Measurements from ENCODE around the gene CORIN.

CORIN gene

DNA sequence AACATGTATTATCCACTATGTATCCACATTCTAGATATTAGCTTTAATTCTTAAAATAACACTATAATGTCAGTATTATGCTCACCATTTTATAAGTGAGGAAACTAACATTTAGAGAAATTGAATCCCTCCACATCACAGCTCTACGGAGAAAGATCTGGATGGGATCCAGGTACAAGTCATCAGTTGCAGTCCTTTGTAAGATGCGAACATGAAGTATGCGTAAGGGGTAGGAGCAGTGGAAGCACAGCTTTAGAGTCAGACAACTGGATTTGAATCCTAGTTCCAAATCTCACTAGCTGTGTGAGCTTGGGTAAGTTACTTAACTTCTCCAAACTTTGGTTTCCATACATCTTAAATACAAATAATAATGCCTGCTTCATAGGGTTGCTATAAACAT is 190.3 kb downstream of the CORIN start:
- DNase-seq (ENCODE audit: low spot score) (no peak), FAIRE-seq (no peak)

DNA sequence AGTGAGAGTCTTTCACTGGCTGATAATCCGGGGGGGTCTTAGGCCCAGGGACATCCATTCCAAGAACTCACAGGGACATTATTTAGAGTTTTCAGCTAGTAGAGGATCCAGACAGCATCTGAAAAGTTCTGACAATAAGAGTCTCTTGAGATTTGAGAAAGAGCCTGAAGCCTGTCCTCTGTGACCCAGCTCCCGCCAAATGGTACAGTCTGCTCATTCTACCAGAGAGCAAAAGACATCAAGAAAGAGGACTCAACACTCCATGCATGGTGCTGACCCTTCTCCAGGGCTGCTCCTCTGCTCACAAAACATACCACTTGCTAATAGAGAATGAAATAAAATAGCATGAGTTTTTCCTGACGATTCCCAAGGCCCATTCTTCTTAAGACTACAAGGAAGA is 190.8 kb downstream of the CORIN start:
- FAIRE-seq (no peak), DNase-seq (ENCODE audit: low spot score) (no peak)

DNA sequence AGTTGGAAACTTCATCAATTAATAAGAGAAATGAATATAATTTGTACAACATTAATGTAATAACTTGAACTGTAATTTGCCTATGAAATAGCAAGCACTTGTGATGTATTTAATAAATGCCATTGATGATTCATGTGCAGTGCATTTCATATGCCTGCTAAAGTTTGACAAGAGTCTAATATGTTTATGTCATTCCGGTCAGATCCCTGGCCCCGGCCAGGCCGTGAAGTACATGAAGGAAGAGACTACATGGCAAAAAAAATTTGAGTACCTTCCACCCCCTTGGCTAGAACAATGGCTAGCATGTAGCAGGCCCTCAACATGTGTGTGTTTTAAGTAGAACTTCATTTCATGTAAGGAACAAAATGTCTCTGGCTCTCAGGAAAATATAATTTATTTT is 191.5 kb downstream of the CORIN start:
- no peak for FAIRE-seq
- DNase-seq (ENCODE audit: low spot score): no peak

DNA sequence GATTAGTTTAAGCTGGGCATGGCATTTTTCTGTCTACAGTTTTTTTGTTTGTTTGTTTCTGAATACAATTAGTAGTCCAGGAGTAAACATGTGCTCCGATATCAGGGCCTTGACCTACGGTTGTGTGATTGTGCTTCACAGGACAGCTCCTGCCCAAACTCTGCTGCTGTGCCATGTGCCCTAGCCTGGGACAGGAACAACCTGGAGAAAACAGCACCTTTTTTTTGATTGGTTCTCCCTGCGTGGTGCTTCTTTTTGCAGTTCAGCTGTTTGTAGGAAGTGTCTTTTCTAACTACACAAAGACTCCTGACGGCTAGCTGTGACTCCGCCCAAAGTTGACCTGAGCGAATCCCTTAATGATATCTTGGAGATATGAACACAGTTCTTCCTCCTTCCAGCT is 194.0 kb downstream of the CORIN start:
- FAIRE-seq (peak; percentile 23), DNase-seq (ENCODE audit: low spot score) (no peak)

DNA sequence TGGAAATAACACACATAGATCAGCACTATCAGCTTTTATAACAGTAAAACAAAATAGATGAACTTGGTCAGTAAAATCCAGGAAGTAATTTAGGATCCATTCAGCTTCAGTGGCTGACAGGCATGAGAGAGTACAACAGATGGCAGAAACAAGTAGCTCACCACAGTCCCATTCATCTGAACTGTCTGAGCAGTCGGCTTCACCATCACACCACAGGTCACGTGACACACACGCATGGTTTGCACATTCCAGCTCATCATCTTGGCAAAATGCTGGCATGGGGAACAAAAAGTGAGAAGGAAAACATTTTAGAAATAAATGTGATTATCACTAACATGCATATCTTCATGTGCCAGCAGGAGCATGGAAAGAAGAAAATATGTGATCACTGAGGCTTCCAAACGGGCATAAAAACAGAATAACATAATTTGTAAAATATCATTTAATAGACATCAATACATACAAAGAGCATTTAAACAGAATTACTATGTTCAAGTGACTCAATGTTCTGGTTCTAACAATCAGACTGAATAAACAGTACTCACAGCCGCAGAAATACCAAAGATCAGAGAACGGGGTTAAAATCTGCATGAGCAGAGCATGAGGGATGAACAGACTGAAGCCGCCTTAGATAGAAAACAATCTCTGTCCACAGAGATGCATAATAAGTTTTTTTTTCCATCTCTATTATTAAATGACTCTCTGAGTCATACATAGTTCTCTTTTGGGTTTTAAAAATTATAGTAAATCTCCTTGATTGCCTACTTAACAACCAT is 194.7 kb downstream of the CORIN start:
- DNase-seq (ENCODE audit: low spot score) (no peak), FAIRE-seq (no peak)

DNA sequence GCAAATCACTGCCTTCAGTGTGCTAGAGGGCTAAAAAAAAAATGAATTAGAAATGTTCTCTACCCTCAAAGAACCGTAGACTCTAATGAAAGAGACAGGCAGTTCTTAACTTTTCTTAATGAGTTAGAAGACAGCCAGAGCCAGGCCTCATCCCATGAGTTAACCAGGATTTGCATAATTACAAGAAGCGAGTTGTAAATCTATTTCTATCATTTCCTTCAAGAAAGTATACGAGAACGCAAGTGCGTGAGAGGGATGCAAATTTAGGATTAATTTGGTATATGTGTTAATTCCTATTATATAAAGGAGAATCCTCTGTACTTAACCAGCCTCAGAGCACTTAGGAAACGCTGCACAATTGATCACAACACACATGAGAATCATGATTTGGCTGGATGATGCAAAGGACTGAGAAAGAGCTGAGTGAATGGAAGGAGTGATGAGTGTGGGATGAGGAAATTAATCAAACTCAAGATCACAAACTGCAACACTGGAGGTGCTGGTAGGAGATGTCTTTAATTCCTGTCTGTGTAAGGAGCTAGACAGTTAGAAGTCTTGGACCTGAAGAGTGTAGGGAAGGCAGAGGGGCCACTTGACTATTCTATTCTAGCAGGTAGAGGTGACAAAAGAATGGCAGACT is 195.6 kb downstream of the CORIN start:
- FAIRE-seq: no peak
- no peak for DNase-seq (ENCODE audit: low spot score)

DNA sequence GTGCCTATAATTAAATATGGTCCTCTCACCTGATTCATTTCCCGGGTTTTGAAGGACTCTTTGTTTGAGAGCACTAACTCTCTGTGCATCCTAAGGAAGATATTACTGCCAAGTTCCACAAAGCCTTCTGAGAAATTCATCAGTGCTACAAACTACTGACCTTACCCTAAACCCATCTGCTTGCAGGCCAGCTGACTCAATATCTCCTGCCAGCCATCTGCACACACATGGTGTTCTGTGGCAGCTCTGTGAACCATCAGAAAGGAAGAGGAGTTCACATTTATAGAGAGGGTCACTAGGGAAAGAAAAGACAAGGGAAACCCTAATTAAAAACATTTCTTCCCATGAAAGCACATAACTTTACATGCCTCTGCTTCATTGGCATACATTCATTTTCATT is 196.1 kb downstream of the CORIN start:
- FAIRE-seq (no peak), DNase-seq (ENCODE audit: low spot score) (no peak)

DNA sequence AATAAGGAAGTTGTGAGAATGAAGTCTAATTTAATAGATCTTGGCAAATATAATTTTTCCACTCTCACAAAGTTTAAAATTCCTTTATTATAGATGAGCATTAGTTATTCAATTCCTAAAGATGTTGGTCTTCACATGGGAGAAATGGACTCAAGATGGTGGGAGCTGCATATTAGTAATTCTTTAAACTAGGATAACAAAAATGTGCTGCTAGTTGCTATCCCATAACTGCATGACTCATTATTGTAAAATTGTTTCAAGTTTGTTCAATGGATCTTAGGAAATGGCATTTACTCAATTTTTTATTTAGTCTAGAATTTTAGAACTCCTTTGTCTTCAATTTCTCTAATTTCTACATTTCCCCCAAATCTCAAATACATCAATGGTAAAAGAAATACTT is 197.0 kb downstream of the CORIN start:
- no peak for FAIRE-seq
- no peak for DNase-seq (ENCODE audit: low spot score)

DNA sequence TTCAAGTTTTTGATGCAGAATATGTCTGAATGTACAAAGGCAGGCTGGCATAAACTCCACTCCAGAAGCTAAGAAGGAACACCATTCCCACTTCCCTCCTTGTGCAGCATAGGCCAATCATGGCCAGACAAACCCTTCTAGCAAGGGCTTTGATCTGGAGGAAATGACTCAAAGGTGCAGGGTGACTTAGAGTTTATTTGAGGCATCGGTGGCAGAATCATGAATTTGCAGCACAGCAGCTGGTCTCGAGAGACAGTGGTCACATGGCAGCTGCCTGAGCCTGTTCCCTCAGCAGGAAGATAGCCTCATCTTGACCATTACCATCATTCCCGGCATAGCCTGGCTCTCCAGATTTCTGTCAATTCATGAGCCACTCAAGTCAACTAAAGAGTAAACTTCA is 198.3 kb downstream of the CORIN start:
- DNase-seq (ENCODE audit: low spot score) (no peak), FAIRE-seq (no peak)

DNA sequence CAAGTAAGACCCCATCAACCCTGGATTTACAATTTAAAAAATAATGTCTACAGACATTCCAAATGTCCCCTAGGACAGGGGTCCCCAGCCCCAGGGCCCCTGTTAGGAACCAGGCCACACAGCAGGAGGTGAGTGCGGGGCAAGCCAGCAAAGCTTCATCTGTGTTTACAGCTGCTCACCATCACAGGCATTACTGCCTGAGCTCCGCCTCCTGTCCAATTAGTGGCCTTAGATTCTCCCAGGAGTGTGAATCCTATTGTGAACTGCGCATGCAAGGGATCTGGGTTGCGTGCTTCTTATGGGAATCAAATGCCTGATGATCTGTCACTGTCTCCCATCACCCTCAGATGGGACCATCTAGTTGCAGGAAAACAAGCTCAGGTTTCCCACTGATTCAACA is 206.7 kb downstream of the CORIN start:
- FAIRE-seq (no peak), DNase-seq (ENCODE audit: low spot score) (no peak)

DNA sequence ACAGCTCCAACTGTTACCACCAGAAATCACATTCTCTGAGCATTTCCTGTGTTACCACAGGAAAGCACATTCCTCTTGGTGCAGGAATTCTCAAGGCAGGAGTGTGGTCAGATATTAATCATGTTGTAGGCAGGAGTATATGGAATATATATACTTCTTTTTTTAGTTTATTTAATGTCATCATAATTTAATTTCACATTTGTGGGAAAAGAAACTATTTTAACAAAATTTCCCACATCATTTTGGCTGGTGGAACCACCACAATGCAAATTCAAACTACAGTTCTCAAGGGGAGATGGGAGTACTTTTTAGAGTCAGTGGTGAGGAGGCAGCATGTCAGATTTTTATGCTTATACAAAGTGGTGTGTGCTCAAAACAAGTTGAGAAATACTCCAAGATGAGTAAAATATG is 213.8 kb downstream of the CORIN start:
- DNase-seq (ENCODE audit: low spot score) (no peak), FAIRE-seq (no peak)

DNA sequence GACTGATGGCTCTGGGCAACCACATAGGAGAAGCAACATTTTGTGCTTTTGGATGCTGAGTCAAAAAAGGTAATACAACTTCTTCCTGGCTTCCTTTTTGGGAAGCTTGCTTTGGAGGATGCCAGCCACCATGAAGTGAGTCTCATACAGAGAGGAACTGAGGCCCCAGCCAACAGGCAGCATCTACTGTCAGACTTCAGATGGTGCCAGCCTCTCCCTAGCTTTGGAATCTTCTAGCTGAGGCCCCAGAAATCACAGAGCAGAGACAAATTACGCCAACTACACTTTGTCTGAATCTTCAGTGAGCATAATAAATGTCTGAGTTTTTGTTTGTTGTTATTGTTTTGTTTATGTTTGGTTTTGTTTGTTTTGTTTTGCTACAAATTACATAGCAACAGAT is 216.7 kb downstream of the CORIN start:
- DNase-seq (ENCODE audit: low spot score) (no peak), FAIRE-seq (no peak)

DNA sequence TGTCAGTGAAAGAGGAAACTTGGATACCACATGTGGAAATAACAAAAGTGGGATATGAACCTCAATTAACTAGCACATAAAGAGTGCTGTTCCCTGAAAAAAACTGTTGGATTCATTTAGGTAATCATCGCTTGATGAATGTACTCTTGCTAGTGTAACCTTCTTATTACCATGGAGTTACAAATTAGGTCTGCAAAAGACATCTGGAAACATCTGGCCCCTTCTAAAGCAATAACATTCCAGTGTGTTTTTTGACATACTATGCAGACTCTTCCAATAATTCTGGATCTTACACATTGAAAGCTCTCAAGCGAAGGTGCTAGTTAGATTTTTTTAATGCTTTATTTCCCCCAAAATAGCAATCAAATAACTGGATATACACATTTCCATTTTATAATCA is 218.2 kb downstream of the CORIN start:
- DNase-seq (ENCODE audit: low spot score): no peak
- no peak for FAIRE-seq

DNA sequence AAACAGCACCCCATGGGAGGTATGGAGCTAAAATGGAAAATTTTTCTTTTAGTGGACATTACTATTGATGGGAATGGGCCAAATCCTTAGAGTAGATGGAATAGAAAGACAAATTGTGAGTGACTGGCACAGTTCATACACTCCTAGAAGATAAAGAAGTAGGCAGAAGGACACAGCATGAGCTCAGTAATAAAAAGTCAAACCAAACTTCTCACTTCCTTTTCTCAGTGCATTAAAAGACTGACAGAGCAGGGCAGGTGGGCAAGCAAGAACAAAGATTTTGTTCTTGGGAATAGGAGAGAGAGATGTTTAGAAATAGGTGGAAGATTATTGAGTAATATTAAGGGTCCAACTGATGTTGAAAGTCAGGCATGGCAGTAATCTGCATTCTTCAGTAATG is 220.3 kb downstream of the CORIN start:
- FAIRE-seq (no peak), DNase-seq (ENCODE audit: low spot score) (no peak)

DNA sequence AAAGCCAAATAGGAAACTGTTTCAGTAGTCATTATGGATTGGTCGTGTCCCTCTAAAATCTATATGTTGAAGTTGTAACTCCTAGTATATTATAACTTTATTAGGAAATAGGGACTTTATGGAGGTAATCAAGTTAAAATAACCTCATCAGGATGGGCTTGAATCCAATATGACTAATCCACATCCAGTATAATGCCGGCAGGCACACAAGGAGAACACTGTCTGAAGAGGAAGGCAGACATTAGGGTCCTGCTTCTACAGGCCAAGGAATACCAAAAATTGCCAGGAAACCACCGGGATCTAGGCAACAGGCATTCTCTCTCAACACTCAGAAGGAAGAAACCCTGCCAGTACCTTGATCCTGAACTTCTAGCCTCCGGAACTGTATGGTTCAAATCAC is 222.5 kb downstream of the CORIN start:
- DNase-seq (ENCODE audit: low spot score) (no peak), FAIRE-seq (no peak)

DNA sequence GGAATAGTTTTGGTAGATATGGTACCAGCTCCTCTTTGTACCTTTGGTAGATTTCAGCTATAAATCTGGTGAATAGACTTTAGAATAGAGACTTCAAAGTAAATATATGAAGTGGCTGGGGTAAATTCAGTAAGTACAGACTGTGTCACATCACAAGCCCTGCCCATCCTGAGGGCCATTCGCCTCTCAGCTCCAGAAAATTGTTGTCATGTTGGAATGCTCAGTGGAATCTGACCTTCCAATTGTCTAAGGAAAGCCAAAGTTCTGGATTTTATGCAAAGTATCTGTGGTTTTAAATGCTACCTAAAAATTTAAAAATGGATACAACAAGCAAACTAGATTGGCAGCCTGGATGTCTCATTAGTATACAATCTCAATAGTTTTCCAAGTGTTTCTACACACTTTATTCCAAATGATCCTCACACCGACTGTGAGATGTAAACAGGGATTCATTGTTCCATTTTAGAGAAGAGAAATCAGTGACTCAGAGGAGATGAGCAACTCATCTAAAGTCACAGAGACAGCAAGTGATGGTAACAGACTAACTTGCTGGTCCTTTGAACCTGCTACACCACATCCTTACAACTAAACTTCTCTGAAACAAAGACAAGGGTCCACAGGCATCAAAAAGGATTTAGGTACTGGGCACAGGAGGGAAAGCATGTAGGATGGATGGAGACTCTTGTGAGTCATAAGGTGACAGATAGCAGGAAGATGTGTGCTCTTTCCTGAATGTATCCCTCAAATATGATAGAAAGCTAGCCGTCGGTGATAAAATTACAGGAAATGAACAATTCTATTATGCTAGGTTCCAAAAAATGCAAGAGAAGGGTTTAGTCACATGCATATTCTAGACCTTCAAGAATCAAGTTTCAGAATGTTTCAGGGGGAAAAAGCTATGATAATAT is 225.5 kb downstream of the CORIN start:
- no peak for DNase-seq (ENCODE audit: low spot score)
- no peak for FAIRE-seq

DNA sequence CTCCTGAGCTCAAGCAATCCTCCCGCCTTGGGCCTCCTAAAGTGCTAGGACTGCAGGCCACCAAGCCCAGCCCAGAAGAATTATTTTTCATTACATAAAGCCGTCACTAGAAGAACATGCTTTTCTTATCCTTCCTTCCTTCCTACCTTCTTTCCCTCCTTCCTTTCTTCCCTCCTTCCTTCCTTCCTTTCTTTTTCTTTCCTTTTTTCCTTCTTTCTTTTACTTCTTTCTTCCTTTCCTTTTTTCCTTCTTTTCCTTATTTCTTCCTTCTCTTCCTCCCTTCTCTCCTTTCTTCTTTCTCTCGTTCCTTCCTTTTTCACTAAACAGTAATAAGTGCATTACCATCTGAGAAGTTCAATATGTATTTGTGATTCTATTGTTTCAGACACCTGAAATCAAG is 231.4 kb downstream of the CORIN start:
- DNase-seq (ENCODE audit: low spot score): no peak
- no peak for FAIRE-seq

DNA sequence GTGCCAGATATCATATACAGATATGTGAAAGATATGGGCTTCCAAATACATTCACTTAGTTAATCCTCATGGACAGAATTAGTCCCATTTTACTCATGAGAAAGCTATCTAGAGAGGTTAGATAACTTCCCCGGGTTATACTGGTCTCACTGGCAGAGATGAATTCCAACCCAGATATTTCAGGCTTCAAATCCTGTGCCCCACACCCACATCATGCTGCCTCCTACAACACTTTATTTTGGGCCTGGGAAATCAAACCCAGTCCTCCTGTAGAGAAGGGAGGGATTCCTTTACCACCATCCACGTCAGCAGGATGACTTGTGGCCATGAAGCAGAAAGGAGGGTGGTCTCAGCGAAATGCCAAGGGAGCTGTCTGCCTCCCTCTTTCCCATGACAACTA is 239.0 kb downstream of the CORIN start:
- DNase-seq (ENCODE audit: low spot score): no peak
- no peak for FAIRE-seq

DNA sequence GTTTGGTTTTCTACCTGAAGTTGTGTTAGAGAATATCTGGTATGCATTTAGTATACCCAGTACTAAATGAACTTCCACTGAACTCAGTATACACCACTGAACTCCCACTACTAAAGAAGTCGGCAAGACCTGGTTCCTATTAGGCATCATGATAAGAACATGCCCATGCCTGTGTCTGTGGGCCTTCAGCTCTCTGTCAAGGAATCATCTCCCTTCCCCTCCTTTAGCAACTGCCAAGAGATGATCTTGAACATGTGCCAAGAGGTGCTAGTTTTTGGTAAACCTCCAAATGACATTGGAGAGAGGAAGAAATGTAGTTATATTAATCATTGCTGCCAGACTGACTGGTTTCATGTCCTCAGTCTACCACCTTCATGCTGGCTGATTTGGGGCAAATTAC is 239.5 kb downstream of the CORIN start:
- FAIRE-seq (no peak), DNase-seq (ENCODE audit: low spot score) (no peak)

DNA sequence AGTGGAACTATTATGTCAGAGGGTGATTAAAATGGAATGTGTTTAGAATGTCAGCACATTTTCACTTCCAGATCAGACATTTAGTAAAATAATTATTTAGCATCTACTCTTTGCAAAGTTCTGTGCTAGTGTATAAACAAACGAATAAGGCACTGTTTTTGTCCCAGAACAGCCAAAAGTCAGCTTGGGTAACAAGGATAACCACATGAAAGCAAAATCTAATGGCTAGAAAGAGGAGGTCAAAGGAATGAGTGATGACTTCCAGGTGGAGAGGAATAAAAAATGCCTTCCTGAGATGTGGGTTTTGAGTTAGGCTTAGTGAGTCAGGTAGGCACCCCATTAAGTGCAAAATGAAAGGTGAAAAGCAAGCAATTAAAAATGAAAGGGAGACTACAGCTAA is 240.2 kb downstream of the CORIN start:
- DNase-seq (ENCODE audit: low spot score): no peak
- FAIRE-seq: no peak

DNA sequence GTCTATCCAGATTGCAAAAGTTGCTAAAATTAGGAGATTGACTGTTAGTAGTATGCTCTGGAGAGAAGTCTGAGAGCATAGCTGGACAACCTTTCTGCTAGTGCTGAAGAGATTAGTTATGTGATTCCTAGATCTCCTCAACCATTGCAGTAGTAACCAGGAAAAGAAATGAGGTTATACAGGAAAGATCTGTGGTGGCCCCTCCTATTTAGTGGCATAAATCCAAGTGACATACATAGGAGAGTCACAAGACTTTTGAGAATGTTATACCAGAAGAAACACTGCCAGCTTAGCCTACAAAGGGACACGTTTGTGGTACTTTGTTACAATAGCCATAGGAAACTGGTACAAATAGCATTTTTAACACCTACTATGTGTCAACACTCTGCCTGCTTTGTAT is 247.5 kb downstream of the CORIN start:
- no peak for FAIRE-seq
- DNase-seq (ENCODE audit: low spot score): no peak

DNA sequence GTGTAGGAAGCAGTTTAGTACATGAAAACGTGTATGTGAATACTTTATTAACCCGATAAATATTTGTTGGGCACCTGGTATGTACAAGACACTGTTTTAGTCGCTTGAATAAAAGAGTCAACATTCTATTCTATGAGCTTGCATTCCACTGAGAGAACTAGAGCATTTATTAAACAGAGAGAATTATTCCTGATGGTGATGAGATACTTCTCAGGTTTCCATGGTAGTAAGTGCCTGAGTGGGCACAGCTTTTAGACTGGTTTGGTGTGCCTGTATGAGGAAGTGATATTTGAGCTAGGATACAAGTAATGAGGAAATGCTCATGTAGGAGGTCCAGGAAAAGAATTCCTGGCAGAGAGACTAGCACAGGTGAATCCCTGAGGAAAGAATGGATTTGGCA is 258.6 kb downstream of the CORIN start:
- DNase-seq (ENCODE audit: low spot score): no peak
- FAIRE-seq: no peak

All from urothelium cell line (cell line).